HepG2 (cell line): ENCODE results near the gene CDC42EP4. TPM values are rescaled to one million over a fixed set of nuclear protein-coding genes. Genes with fewer than 3 reads are reported as not detected.
A peak's percentile ranks its signal among the peaks of the same experiment; 100 is the strongest.

ENCODE experiments used
- CC2D1A ChIP-seq: sonication (generic); formaldehyde crosslinking; IDR thresholded peaks from 2 replicates; pipeline ENCODE4 v1.8.1; 2023; ENCODE audit warnings: mild to moderate bottlenecking, missing genetic modification reagents
- FOXK2 ChIP-seq: fragments of 450-650 bp; IDR thresholded peaks from 2 replicates; pipeline ENCODE4 v1.6.1; 2016
- HMG20A ChIP-seq: IDR thresholded peaks from 2 replicates; pipeline ENCODE4 v1.6.1; 2016; ENCODE audit warnings: borderline replicate concordance
- MED8 ChIP-seq: sonication (generic); formaldehyde crosslinking; IDR thresholded peaks from 2 replicates; pipeline ENCODE4 v1.8.1; 2023; ENCODE audit warnings: mild to moderate bottlenecking, missing genetic modification reagents; ENCODE audit not compliant: insufficient replicate concordance
- NFE2L1 ChIP-seq: sonication (generic); formaldehyde crosslinking; IDR thresholded peaks from 2 replicates; pipeline ENCODE4 v1.4.0; 2020; ENCODE audit warnings: missing genetic modification reagents, mild to moderate bottlenecking, borderline replicate concordance
- NFKB2 ChIP-seq: sonication (generic); formaldehyde crosslinking; IDR thresholded peaks from 2 replicates; pipeline ENCODE4 v1.4.0; 2020; ENCODE audit warnings: missing genetic modification reagents, borderline replicate concordance
- NRL ChIP-seq: sonication (generic); formaldehyde crosslinking; IDR thresholded peaks from 2 replicates; pipeline ENCODE4 v1.5.0; 2020; ENCODE audit warnings: missing genetic modification reagents, mild to moderate bottlenecking, moderate library complexity, borderline replicate concordance
- SALL1 ChIP-seq: sonication (generic); formaldehyde crosslinking; IDR thresholded peaks from 2 replicates; pipeline ENCODE4 v1.8.0; 2022; ENCODE audit warnings: mild to moderate bottlenecking, missing genetic modification reagents
- ZBTB7B ChIP-seq: sonication (generic); formaldehyde crosslinking; IDR thresholded peaks from 2 replicates; pipeline ENCODE4 v1.4.0; 2020; ENCODE audit warnings: missing genetic modification reagents
- ZNF343 ChIP-seq: sonication (generic); formaldehyde crosslinking; IDR thresholded peaks from 2 replicates; pipeline ENCODE4 v1.4.0; 2020; ENCODE audit warnings: mild to moderate bottlenecking, missing genetic modification reagents
- ZNF451 ChIP-seq: sonication (generic); formaldehyde crosslinking; IDR thresholded peaks from 2 replicates; pipeline ENCODE4 v1.5.0; 2020; ENCODE audit warnings: mild to moderate bottlenecking, missing genetic modification reagents
- ZNF619 ChIP-seq: sonication (generic); formaldehyde crosslinking; IDR thresholded peaks from 2 replicates; pipeline ENCODE4 v1.4.0; 2020; ENCODE audit warnings: mild to moderate bottlenecking, missing genetic modification reagents
- ZNF749 ChIP-seq: sonication (generic); formaldehyde crosslinking; IDR thresholded peaks from 2 replicates; pipeline ENCODE4 v1.8.0; 2022; ENCODE audit warnings: mild to moderate bottlenecking, missing genetic modification reagents, moderate library complexity, borderline replicate concordance
- ZNF790 ChIP-seq: sonication (generic); formaldehyde crosslinking; IDR thresholded peaks from 2 replicates; pipeline ENCODE4 v1.8.0; 2022; ENCODE audit warnings: missing genetic modification reagents, mild to moderate bottlenecking, borderline replicate concordance
- ZSCAN20 ChIP-seq: sonication (generic); formaldehyde crosslinking; IDR thresholded peaks from 2 replicates; pipeline ENCODE4 v1.4.0; 2020; ENCODE audit warnings: missing genetic modification reagents, mild to moderate bottlenecking, borderline replicate concordance
- polyA plus RNA-seq, 8 experiments: library from polyadenylated mRNA; depleted of rRNA in 3 of 8; stranded (reverse) in 7 of 8; unstranded in 1 of 8; fragments of >200 nt; fragmentation: Illumina TruSeq in 4 of 8; extraction: Trizol in 4 of 8; gene quantifications; 2 replicates each; pipeline versions ENCODE4 v1.2.1 to v1.2.3, GENCODE V29; 2011 to 2016; ENCODE audit warnings: low read depth in 4 of 8, missing spikeins in 1 of 8, mixed read lengths in 1 of 8; ENCODE audit not compliant: insufficient read depth in 1 of 8
- total RNA-seq, 5 experiments: library from RNA; depleted of rRNA; stranded (reverse); fragments of >200 nt; fragmentation: Illumina TruSeq; extraction: Trizol; gene quantifications; 2 replicates each; pipeline ENCODE4 v1.2.3, GENCODE V29; 2016; ENCODE audit warnings: low read depth in 1 of 5
- TF ChIP-seq, protein P1 (sequence below): sonication (generic); formaldehyde crosslinking; IDR thresholded peaks from 2 replicates; pipeline ENCODE4 v1.4.0; 2020; ENCODE audit warnings: missing genetic modification reagents
- TF ChIP-seq, protein P2 (sequence below): sonication (generic); formaldehyde crosslinking; IDR thresholded peaks from 2 replicates; pipeline ENCODE4 v1.5.0; 2020; ENCODE audit warnings: mild to moderate bottlenecking, missing genetic modification reagents
- TF ChIP-seq, protein P3 (sequence below): sonication (generic); formaldehyde crosslinking; IDR thresholded peaks from 2 replicates; pipeline ENCODE4 v1.4.0; 2020; ENCODE audit warnings: missing genetic modification reagents
- TF ChIP-seq, protein P4 (sequence below): sonication (generic); formaldehyde crosslinking; IDR thresholded peaks from 2 replicates; pipeline ENCODE4 v1.9.0; 2022; ENCODE audit warnings: missing genetic modification reagents, mild to moderate bottlenecking, borderline replicate concordance

CDC42EP4 gene
- total and polyA plus RNA-seq, 2 of the 13 experiments (the other 11 are each of a cell fraction or from before 2014, with no cell fraction given): 19.0 to 54.0 TPM

DNA sequence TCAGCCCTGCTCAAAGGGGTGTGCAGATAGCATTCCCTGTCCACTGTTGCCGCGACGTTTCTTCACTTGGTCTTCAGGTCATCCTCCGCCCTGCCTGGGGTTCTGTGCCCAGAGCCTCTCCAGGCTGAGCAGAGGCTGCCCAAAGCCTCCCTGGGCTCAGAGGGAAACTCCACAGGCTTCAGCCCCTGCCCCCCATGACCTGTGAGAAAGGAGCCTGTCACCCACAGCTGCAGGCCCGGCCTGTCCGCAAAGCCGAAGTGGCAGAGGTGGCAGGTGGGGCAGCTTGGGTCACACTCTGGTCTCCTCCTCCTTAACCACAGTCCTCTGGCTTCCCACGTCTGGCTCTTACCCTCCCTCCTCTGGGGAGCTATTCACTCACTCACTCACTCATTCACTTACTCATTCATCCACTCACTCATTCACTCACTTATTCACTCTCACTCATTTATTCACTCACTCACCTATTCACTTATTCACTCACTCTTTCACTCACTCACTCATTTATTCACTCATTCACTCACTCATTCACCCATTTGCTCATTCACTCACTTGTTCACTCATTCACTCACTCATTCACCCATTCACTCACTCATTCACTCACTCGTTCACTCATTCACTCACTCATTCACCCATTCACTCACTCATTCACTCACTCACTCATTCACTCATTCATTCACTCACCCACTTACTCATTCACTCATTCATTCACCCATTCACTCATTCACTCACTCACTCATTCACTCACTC is 43.0 kb downstream of the CDC42EP4 start (continued):
- TF ChIP-seq, protein P1, sequence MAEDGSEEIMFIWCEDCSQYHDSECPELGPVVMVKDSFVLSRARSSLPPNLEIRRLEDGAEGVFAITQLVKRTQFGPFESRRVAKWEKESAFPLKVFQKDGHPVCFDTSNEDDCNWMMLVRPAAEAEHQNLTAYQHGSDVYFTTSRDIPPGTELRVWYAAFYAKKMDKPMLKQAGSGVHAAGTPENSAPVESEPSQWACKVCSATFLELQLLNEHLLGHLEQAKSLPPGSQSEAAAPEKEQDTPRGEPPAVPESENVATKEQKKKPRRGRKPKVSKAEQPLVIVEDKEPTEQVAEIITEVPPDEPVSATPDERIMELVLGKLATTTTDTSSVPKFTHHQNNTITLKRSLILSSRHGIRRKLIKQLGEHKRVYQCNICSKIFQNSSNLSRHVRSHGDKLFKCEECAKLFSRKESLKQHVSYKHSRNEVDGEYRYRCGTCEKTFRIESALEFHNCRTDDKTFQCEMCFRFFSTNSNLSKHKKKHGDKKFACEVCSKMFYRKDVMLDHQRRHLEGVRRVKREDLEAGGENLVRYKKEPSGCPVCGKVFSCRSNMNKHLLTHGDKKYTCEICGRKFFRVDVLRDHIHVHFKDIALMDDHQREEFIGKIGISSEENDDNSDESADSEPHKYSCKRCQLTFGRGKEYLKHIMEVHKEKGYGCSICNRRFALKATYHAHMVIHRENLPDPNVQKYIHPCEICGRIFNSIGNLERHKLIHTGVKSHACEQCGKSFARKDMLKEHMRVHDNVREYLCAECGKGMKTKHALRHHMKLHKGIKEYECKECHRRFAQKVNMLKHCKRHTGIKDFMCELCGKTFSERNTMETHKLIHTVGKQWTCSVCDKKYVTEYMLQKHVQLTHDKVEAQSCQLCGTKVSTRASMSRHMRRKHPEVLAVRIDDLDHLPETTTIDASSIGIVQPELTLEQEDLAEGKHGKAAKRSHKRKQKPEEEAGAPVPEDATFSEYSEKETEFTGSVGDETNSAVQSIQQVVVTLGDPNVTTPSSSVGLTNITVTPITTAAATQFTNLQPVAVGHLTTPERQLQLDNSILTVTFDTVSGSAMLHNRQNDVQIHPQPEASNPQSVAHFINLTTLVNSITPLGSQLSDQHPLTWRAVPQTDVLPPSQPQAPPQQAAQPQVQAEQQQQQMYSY (CRISPR knock-in tag): no peak
- TF ChIP-seq NFE2L1 (CRISPR knock-in tag): 0 out of 2 replicates have a peak, but pooled peaks have one; percentile 48
- TF ChIP-seq, protein P2, sequence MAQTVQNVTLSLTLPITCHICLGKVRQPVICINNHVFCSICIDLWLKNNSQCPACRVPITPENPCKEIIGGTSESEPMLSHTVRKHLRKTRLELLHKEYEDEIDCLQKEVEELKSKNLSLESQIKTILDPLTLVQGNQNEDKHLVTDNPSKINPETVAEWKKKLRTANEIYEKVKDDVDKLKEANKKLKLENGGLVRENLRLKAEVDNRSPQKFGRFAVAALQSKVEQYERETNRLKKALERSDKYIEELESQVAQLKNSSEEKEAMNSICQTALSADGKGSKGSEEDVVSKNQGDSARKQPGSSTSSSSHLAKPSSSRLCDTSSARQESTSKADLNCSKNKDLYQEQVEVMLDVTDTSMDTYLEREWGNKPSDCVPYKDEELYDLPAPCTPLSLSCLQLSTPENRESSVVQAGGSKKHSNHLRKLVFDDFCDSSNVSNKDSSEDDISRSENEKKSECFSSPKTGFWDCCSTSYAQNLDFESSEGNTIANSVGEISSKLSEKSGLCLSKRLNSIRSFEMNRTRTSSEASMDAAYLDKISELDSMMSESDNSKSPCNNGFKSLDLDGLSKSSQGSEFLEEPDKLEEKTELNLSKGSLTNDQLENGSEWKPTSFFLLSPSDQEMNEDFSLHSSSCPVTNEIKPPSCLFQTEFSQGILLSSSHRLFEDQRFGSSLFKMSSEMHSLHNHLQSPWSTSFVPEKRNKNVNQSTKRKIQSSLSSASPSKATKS (CRISPR knock-in tag): no peak
- TF ChIP-seq, protein P3, sequence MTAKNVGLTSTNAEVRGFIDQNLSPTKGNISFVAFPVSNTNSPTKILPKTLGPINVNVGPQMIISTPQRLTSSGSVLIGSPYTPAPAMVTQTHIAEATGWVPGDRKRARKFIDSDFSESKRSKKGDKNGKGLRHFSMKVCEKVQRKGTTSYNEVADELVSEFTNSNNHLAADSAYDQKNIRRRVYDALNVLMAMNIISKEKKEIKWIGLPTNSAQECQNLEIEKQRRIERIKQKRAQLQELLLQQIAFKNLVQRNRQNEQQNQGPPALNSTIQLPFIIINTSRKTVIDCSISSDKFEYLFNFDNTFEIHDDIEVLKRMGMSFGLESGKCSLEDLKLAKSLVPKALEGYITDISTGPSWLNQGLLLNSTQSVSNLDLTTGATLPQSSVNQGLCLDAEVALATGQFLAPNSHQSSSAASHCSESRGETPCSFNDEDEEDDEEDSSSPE (CRISPR knock-in tag): no peak
- no peak for TF ChIP-seq ZNF749
- TF ChIP-seq ZNF343 (CRISPR knock-in tag): no peak
- TF ChIP-seq MED8: no peak
- no peak for TF ChIP-seq FOXK2
- TF ChIP-seq NRL (CRISPR knock-in tag): peak; percentile 86
- no peak for TF ChIP-seq CC2D1A (CRISPR knock-in tag)
- TF ChIP-seq ZBTB7B (CRISPR knock-in tag): no peak
- TF ChIP-seq ZNF451: no peak
- no peak for TF ChIP-seq ZSCAN20 (CRISPR knock-in tag)
- TF ChIP-seq ZNF790 (CRISPR knock-in tag): no peak
- no peak for TF ChIP-seq HMG20A (CRISPR knock-in tag)
- TF ChIP-seq, protein P4, sequence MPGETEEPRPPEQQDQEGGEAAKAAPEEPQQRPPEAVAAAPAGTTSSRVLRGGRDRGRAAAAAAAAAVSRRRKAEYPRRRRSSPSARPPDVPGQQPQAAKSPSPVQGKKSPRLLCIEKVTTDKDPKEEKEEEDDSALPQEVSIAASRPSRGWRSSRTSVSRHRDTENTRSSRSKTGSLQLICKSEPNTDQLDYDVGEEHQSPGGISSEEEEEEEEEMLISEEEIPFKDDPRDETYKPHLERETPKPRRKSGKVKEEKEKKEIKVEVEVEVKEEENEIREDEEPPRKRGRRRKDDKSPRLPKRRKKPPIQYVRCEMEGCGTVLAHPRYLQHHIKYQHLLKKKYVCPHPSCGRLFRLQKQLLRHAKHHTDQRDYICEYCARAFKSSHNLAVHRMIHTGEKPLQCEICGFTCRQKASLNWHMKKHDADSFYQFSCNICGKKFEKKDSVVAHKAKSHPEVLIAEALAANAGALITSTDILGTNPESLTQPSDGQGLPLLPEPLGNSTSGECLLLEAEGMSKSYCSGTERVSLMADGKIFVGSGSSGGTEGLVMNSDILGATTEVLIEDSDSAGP: 0 out of 2 replicates have a peak, but pooled peaks have one; percentile 20
- TF ChIP-seq ZNF619 (CRISPR knock-in tag): peak; percentile 64; the same call in 1 of the 2 replicates
- peak; percentile 57; the same call in 1 of the 2 replicates for TF ChIP-seq SALL1
- TF ChIP-seq NFKB2 (CRISPR knock-in tag): peak; percentile 84; the same call in 1 of the 2 replicates
- TF ChIP-seq, all 625 proteins: peak for 35
